Keratinocyte (primary cell): Measurements from ENCODE around the gene DNAH8.
A peak's percentile ranks its signal among the peaks of the same experiment; 100 is the strongest.

Source experiments
- EZH2 ChIP-seq: IDR thresholded peaks from one replicate; pipeline ENCODE4 v1.6.1; 2012; ENCODE audit warnings: inconsistent platforms, mild to moderate bottlenecking, low read length, moderate library complexity
- TF ChIP-seq, protein P1 (sequence below), 3 experiments: IDR thresholded peaks in 1 of 3; conservative IDR thresholded peaks in 1 of 3; optimal IDR thresholded peaks in 1 of 3; 2 replicates in 2 of 3; 3 replicates in 1 of 3; pipeline versions ENCODE3 to v1.5.1; 2011; ENCODE audit warnings: low read length in 3 of 3, mild to moderate bottlenecking in 3 of 3, moderate library complexity in 2 of 3, control low read depth in 1 of 3, inconsistent platforms in 1 of 3; ENCODE audit not compliant: insufficient read depth in 2 of 3; ENCODE audit errors: extremely low read depth in 1 of 3

DNA sequence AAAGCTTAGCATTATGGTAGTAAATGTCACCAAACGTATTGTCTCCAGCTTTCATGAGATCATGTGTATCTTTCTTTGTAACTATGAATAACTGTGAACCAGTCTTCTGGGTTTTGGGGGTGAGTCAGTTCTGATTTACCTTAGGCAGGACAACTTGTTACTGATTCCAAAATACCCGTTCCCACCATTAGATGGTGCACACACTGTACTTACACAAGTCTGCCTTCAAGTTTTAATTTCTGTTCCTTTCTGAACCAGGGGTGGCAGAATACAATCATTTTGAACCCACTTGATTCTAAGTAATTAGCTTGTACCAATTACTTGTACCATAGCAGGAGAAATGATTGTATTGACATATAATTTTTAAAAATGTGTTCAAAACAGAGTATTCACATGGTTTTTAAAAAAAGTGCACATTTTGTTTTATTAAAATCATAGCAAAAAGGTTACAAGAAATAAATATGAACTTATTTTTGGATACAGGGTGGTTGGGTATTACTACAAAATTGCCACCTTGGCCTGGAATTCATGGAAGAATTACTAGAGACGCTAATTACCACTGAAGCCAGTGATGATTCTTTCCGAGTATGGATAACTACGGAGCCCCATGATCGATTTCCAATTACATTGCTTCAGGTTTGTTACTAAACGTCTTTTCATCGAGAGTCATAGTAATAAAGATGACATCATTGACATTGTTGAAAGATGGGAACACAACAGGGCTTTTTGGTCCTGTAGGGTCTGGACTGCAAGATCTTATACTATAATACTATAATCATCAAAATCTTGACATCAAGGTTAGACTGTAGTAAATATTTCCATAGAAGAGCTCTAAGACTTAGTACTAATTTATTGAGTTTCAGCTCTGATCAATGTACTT lies 258.3 kb downstream of the DNAH8 start:
- TF ChIP-seq, protein P1, sequence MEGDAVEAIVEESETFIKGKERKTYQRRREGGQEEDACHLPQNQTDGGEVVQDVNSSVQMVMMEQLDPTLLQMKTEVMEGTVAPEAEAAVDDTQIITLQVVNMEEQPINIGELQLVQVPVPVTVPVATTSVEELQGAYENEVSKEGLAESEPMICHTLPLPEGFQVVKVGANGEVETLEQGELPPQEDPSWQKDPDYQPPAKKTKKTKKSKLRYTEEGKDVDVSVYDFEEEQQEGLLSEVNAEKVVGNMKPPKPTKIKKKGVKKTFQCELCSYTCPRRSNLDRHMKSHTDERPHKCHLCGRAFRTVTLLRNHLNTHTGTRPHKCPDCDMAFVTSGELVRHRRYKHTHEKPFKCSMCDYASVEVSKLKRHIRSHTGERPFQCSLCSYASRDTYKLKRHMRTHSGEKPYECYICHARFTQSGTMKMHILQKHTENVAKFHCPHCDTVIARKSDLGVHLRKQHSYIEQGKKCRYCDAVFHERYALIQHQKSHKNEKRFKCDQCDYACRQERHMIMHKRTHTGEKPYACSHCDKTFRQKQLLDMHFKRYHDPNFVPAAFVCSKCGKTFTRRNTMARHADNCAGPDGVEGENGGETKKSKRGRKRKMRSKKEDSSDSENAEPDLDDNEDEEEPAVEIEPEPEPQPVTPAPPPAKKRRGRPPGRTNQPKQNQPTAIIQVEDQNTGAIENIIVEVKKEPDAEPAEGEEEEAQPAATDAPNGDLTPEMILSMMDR (optimal IDR thresholded peaks at IDR 0.05 in 1 of 3, IDR thresholded peaks at IDR 0.05 in 1 of 3, conservative IDR thresholded peaks at IDR 0.05 in 1 of 3; ENCODE audit: extremely low read depth in 1 of 3, insufficient read depth in 2 of 3, low read length in 3 of 3) = peak; percentile 60 to 82 (median 61)
- TF ChIP-seq EZH2 = no peak
